Measurements from ENCODE around the gene USP12.

USP12 gene

GRCh38 chr13:27036236-27036981 is 135.2 kb downstream of the USP12 start:
- no peak overlapping the region for H3K4me3 ChIP-seq (ENCODE audit: low read depth, low read length)
- TF ChIP-seq, protein P1, sequence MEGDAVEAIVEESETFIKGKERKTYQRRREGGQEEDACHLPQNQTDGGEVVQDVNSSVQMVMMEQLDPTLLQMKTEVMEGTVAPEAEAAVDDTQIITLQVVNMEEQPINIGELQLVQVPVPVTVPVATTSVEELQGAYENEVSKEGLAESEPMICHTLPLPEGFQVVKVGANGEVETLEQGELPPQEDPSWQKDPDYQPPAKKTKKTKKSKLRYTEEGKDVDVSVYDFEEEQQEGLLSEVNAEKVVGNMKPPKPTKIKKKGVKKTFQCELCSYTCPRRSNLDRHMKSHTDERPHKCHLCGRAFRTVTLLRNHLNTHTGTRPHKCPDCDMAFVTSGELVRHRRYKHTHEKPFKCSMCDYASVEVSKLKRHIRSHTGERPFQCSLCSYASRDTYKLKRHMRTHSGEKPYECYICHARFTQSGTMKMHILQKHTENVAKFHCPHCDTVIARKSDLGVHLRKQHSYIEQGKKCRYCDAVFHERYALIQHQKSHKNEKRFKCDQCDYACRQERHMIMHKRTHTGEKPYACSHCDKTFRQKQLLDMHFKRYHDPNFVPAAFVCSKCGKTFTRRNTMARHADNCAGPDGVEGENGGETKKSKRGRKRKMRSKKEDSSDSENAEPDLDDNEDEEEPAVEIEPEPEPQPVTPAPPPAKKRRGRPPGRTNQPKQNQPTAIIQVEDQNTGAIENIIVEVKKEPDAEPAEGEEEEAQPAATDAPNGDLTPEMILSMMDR (IDR thresholded peaks at IDR 0.05; ENCODE audit: low read depth, low read length), result no peak

GRCh38 chr13:27035892-27036235 is 135.7 kb downstream of the USP12 start:
- TF ChIP-seq, protein P1 (IDR thresholded peaks at IDR 0.05; ENCODE audit: low read depth, low read length), result no peak

GRCh38 chr13:27034678-27035111 is 136.9 kb downstream of the USP12 start:
- TF ChIP-seq, protein P1 (IDR thresholded peaks at IDR 0.05; ENCODE audit: low read depth, low read length), result no peak
- no peak overlapping the region for H3K4me3 ChIP-seq (ENCODE audit: low read depth, low read length)

More at GRCh38 chr13:27035892-27036235, 135.7 kb downstream of the USP12 start:
- H3K4me3 ChIP-seq (ENCODE audit: low read depth, low read length), result no peak overlapping the region

DNA sequence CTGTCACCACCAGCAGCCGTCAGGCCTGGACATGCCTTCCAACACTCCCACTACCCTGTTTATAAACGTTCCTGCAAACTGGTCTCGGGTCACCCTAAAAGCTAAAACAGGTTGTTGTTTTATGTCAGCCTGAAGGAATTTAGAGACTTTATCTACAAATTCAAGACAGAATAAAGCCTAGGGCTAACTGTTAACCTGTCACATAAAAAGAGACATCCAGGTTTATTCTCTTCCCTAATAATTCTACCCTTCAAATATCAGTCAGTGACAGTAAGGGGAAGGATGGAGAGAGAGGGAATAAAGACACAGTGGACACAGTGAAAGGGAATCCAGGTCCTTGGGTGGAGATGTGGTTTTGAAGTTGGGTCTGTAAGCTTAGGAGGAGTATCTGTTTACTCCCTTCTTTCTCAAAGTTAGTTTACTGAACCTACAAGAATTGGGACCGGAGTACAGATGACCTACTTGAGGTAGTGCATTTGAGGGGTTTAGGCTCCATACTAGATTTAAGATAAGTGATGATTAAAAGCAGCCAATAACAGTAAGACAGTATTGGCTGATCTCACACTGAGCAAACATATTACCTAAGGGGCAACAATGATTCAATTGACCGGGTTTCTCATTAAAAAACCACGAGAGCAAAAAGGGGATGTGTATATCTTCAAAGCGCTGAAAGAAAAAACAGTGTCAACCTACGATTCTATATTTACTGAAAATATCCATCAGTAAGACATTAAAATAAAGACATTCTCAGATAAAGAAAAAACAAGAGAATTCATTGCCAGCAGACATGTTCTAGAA is 142.7 kb downstream of the USP12 start:
- TF ChIP-seq, protein P1 (IDR thresholded peaks at IDR 0.05; ENCODE audit: low read depth, low read length), result no peak
- H3K4me3 ChIP-seq (ENCODE audit: low read depth, low read length), result no peak overlapping the region

DNA sequence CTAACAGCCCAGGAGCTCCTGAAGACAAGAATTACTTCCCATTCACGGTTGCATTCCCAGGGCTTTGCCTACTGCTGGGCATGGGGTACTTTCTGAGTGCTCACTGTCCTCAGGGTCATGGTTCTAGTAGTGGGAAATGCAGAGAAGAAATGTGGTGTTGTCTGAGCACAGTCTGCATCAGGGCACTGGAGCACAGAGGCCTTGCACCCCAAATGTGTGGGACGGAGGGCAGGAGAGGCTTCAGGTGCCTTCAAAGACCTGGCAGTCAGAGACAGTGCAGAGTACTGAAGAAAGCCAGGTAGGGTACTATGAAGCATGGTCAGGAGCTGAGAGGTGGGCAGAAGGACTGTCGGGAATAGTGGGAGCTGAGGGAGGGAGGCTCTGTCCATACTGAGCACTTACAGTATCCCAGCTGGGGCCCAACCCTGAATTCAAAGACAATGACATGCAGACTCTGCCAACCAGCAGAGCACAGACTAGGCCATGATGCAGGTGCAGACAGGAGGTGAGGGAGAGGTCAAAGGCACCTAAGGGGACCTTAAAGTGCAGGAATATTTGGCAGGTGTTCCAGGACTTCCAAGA is 144.4 kb downstream of the USP12 start:
- TF ChIP-seq, protein P1 (IDR thresholded peaks at IDR 0.05; ENCODE audit: low read depth, low read length), result no peak
- H3K4me3 ChIP-seq (ENCODE audit: low read depth, low read length), result no peak overlapping the region

DNA sequence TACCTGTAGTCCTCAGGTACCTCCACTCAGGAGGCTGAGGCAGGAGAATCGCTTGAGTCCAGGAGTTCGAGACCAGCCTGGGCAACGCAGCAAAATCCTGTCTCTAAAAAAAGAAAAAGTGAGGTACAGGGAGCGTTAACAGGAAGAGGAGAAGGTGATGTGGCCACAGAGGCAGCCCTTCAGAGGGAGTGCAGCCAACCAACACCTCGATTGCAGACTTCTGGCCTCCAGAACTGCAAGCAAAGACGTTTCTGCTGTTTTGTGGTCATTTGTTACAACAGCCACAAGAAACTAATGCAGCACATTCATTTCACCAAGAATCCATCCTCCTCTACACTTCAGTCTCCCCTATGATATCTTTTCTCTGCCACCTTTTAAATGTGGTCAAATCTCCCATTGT is 145.2 kb downstream of the USP12 start:
- TF ChIP-seq, protein P1 (IDR thresholded peaks at IDR 0.05; ENCODE audit: low read depth, low read length), result no peak
- no peak overlapping the region for H3K4me3 ChIP-seq (ENCODE audit: low read depth, low read length)

Measured in WI38 (cell line).